K562 (cell line): ENCODE measurements around the gene ERICH6. TPM values are rescaled to one million over a fixed set of nuclear protein-coding genes. Genes with fewer than 3 reads are reported as not detected.

Experiments
- ATF2 ChIP-seq: sonication (generic); formaldehyde crosslinking; IDR thresholded peaks from 2 replicates; pipeline ENCODE4 v1.8.1; 2022; ENCODE audit warnings: missing genetic modification reagents
- BHLHE40 ChIP-seq: IDR thresholded peaks from 2 replicates; pipeline ENCODE4 v1.6.1; 2011; ENCODE audit warnings: low read length, improper control_type of control experiment
- CBFA2T3 ChIP-seq: fragments of 450-650 bp; IDR thresholded peaks from 2 replicates; pipeline ENCODE4 v1.6.1; 2017
- GATAD2A ChIP-seq: fragments of 450-650 bp; IDR thresholded peaks from 2 replicates; pipeline ENCODE4 v1.6.1; 2017
- GTF2F1 ChIP-seq: IDR thresholded peaks from 2 replicates; pipeline ENCODE4 v1.6.1; 2011; ENCODE audit warnings: low read depth, low read length, improper control_type of control experiment
- JUN ChIP-seq, 2 experiments: sonication (generic) in 1 of 2; formaldehyde crosslinking in 1 of 2; IDR thresholded peaks; 2 replicates each; pipeline versions ENCODE4 v1.6.1 to v1.8.0; 2012 to 2022; ENCODE audit warnings: borderline replicate concordance in 2 of 2, mild to moderate bottlenecking in 2 of 2, improper control_type of control experiment in 1 of 2, low read depth in 1 of 2, low read length in 1 of 2, missing genetic modification reagents in 1 of 2
- MAX ChIP-seq: sonication (generic); formaldehyde crosslinking; IDR thresholded peaks from 2 replicates; pipeline ENCODE4 v1.9.0; 2022; ENCODE audit warnings: mild to moderate bottlenecking, missing genetic modification reagents
- MGA ChIP-seq: fragments of 450-650 bp; IDR thresholded peaks from 2 replicates; pipeline ENCODE4 v1.6.1; 2016; ENCODE audit warnings: mild to moderate bottlenecking, moderate library complexity
- MLLT1 ChIP-seq, 2 experiments: fragments of 450-650 bp; IDR thresholded peaks; 2 replicates each; pipeline ENCODE4 v1.6.1; 2016
- POLR2A ChIP-seq: fragments of 450-650 bp; conservative IDR thresholded peaks from 2 replicates; pipeline ENCODE4 v1.6.1; 2016
- PTBP1 ChIP-seq: fragments of 200-400 bp; formaldehyde crosslinking; IDR thresholded peaks from 2 replicates; pipeline ENCODE4 v1.6.1; 2017; ENCODE audit warnings: low read depth, low read length
- SMARCA4 ChIP-seq: fragments of 450-650 bp; IDR thresholded peaks from 2 replicates; pipeline ENCODE4 v1.6.1; 2016
- TAF9B ChIP-seq: fragments of 450-650 bp; IDR thresholded peaks from 2 replicates; pipeline ENCODE4 v1.6.1; 2018; ENCODE audit warnings: mild to moderate bottlenecking; ENCODE audit not compliant: partially characterized antibody
- ZNF3 ChIP-seq: fragments of 250-450 bp; sonication (Bioruptor Pico); IDR thresholded peaks from 2 replicates; pipeline ENCODE4 v1.5.0; 2021; ENCODE audit warnings: mild to moderate bottlenecking, moderate library complexity
- polyA plus RNA-seq, 8 experiments: library from polyadenylated mRNA; depleted of rRNA in 4 of 8; stranded (reverse) in 5 of 8; unstranded in 3 of 8; fragments of >200 nt; fragmentation: Nextera tagmentation in 2 of 8; fragmentation: Illumina TruSeq in 1 of 8; extraction: Ambion mirVana in 2 of 8; extraction: Trizol in 1 of 8; gene quantifications; 2 replicates each; pipeline versions ENCODE4 v1.2.1 to v1.2.3, GENCODE V29; 2011 to 2014; ENCODE audit warnings: inconsistent platforms in 1 of 8, missing spikeins in 1 of 8
- total RNA-seq, 7 experiments: library from RNA; depleted of rRNA in 6 of 7; stranded (reverse); fragments of >200 nt in 6 of 7; fragmentation: Illumina TruSeq in 2 of 7; extraction: Trizol in 2 of 7; gene quantifications; 2 replicates each; pipeline versions ENCODE4 v1.2.1 to v1.2.3, GENCODE V29; 2011 to 2021; ENCODE audit warnings: low replicate concordance in 1 of 7

The ERICH6 gene
- total and polyA plus RNA-seq, 9 of the 15 experiments (the other 6 are each of a cell fraction or from before 2014, with no cell fraction given) = not detected

- TF ChIP-seq MGA = peak; percentile 71
- no peak for TF ChIP-seq PTBP1
- peak; percentile 30 for TF ChIP-seq TAF9B
- TF ChIP-seq MLLT1 (IDR thresholded peaks at IDR 0.05) = peak in 1 of 2 experiments; percentile 48; a peak in 2 of 4 replicates
- peak; percentile 46; the same call in 1 of the 2 replicates for TF ChIP-seq BHLHE40
- TF ChIP-seq POLR2A = 0 out of 2 replicates have a peak, but pooled peaks have one; percentile 47
- no peak for TF ChIP-seq MAX (CRISPR knock-in tag)
- TF ChIP-seq SMARCA4 = peak; percentile 83
- no peak for TF ChIP-seq GTF2F1
- peak; percentile 86 for TF ChIP-seq CBFA2T3
- no peak for TF ChIP-seq JUN (IDR thresholded peaks at IDR 0.05; ENCODE audit: borderline replicate concordance, low read depth, low read length)
- no peak for TF ChIP-seq JUN (CRISPR knock-in tag; IDR thresholded peaks at IDR 0.05; ENCODE audit: borderline replicate concordance)
- TF ChIP-seq GATAD2A = peak; percentile 52
- TF ChIP-seq ATF2 (CRISPR knock-in tag) = no peak
- no peak for TF ChIP-seq ZNF3
Observed at GRCh38 chr3:150727653-150728502, 24.2 kb upstream of the ERICH6 start (continued).
